ENCODE data around the gene PRAMEF14. TPM values are rescaled to one million over a fixed set of nuclear protein-coding genes. Genes with fewer than 3 reads are reported as not detected.
"Not testable (repeated sequence)": the region's sequence is repeated elsewhere in the genome, so short reads cannot be mapped to it uniquely, and the experiment has no call there.

Gene PRAMEF14
- not detected in 2 replicates for total RNA-seq (2014; rRNA removed; shearing (Covaris generic))

GRCh38 chr1:13347034-13347433, at the start of gene PRAMEF14:
Gene PRAMEF14, minus strand, starts transcription at chr1:13347134. Its CDS starts 1,820 bp downstream, at chr1:13345314.
- DNase-seq (ENCODE audit: low spot score): not testable (repeated sequence)

DNA sequence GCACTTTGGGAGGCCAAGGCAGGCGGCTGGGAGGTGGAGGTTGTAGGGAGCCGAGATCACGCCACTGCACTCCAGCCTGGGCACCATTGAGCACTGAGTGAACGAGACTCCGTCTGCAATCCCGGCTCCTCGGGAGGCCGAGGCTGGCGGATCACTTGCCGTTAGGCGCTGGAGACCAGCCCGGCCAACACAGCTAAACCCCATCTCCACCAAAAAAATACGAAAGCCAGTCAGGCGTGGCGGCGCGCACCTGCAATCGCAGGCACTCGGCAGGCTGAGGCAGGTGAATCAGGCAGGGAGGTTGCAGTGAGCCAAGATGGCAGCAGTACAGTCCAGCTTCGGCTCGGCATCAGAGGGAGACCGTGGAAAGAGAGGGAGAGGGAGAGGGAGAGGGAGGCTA, 48.4 kb upstream of the PRAMEF14 start:
- DNase-seq (ENCODE audit: low spot score): not testable (repeated sequence)

DNA sequence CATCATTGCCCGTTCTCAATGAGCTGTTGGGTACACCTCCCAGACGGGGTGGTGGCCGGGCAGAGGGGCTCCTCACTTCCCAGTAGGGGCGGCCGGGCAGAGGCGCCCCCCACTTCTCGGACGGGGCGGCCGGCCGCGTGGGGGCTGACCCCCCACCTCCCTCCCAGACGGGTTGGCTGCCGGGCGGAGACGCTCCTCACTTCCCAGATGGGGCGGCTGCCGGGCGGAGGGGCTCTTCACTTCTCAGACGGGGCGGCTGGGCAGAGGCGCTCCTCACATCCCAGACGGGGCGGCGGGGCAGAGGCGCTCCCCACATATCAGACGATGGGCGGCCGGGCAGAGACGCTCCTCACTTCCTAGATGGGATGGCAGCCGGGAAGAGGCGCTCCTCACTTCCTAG, 47.8 kb upstream of the PRAMEF14 start:
- DNase-seq (ENCODE audit: low spot score): not testable (repeated sequence)

DNA sequence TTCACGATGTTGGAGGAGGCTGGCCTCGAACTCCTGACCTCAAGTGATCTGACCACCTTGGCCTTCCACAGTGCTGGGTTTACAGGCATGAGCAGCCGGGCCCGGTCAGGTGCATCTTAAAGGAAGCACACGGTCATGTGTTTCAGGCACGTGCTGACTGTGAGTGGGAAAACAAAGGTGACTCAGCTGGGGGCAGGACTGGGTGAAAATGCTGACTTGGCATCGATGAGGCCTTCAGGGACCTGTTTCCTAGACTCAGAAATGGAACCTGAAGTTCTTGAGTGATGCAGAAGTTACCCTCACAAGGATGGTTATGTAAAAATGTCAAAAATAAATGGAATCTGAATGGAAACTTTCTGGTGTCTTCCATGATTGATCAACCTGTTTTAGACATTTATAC, 46.1 kb upstream of the PRAMEF14 start:
- DNase-seq (ENCODE audit: low spot score): not testable (repeated sequence)

- DNase-seq (ENCODE audit: low spot score): not testable (repeated sequence)
Observed at GRCh38 chr1:13389332-13389731, 42.4 kb upstream of the PRAMEF14 start, which contains the start of gene PRAMEF17. Gene PRAMEF17, plus strand, starts transcription at chr1:13389632. Its CDS starts 26 bp downstream, at chr1:13389658.

- not testable (repeated sequence) for DNase-seq (ENCODE audit: low spot score)
Observed at GRCh38 chr1:13380380-13380779, 33.4 kb upstream of the PRAMEF14 start.

- DNase-seq (ENCODE audit: low spot score): not testable (repeated sequence)
Observed at GRCh38 chr1:13378983-13379382, 32.0 kb upstream of the PRAMEF14 start.

GRCh38 chr1:13368544-13368943, 21.6 kb upstream of the PRAMEF14 start:
- DNase-seq (ENCODE audit: low spot score): not testable (repeated sequence)

- DNase-seq (ENCODE audit: low spot score): not testable (repeated sequence)
Observed at GRCh38 chr1:13366536-13366935, 19.6 kb upstream of the PRAMEF14 start.

DNA sequence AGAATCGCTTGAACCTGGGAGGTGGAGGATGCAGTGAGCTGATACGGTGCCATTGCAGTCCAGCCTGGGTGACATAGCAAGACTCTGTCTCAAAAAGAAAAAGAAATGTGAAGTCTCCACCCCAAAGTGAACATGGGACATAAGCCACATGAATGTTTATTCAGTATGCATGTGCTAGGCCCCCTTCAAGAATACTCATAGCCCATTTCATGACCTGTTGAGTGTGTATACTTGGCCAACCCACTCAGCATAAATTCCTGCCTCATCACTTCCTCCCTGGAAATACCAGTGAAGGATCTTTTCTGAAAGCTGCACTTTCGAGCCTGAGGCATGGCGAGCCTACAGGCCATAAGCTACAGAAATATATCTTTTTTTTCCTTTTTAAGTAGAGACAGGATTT, 18.0 kb upstream of the PRAMEF14 start:
- DNase-seq (ENCODE audit: low spot score): not testable (repeated sequence)

GRCh38 chr1:13362364-13362763, 15.4 kb upstream of the PRAMEF14 start:
- not testable (repeated sequence) for DNase-seq (ENCODE audit: low spot score)

DNA sequence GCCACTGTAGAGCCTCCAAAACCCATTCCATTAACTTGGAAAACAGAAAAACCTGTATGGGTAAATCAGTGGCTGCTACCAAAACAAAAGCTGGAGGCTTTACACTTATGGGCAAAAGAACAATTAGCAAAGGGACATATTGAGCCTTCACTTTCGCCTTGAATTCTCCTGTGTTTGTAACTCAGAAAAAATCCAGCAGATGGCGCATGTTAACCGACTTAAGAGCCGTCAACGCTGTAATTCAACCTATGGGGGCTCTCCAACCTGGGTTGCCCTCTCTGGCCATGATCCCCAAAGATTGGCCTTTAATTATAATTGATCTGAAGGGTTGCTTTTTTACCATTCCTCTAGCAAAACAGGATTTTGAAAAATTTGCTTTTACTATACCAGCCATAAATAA, 9.8 kb upstream of the PRAMEF14 start:
- DNase-seq (ENCODE audit: low spot score): peak; percentile 45

GRCh38 chr1:13354475-13354874, 7.5 kb upstream of the PRAMEF14 start:
- DNase-seq (ENCODE audit: low spot score): not testable (repeated sequence)

DNA sequence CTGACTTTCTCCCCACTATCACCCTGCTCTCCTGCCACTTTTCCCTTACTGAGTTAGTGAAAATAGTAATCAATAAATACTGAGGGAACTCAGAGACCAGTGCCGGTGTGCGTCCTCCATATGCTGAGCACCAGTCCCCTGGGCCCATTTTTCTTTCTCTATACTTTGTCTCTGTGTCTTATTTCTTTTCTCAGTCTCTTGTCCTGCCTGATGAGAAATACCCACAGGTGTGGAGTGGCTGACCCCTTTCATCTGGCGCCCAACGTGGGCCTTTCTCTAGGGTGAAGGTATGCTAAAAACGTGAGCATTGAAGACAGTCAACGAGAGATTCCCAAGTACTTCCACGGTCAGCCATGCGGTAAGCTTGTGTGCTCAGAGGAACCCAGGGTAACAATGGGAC, 6.5 kb upstream of the PRAMEF14 start:
- DNase-seq (ENCODE audit: low spot score): not testable (repeated sequence)

DNA sequence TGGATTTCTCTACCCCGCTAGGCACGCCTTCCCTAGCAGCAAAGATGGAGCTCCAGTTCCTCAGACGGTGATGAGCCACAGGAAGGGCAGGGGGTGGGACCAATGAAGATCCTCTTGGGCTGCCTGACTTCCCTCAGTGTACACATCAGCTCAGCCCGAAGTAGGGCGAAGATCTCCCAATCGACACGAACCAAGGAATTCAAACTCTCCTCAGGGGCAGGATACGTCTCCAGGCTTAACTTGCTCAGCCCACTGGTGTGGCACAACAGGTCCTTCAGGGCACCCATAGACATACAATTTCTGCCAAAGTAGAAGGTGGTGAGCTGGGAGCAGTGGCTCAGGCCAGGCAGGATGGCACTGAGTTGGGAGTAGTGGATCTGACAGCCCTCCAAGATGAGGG, 4.4 kb downstream of the PRAMEF14 start:
- DNase-seq (ENCODE audit: low spot score): not testable (repeated sequence)

DNA sequence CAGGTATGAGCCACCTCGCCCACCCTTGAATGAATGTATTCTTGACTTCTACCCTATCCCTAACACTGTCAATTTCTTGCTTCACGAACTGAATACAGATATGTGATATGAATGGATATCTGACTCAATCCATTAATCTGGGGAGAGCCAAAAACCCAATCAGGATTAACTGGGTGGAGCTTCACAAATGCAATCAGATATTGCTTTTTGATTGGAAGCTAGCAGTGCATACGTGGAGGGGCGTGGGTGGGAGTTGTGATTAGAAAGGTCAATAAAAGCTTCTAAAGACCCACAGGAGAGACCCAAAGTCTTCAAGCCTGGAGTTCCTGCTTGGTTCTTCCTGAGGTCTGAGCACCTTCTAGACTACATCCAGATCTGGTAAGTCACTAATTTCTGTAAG, 31.7 kb downstream of the PRAMEF14 start, which contains the start of gene PRAMEF15:
TSS of gene PRAMEF15 (plus strand) at position 301 of the 400 bp plus-strand sequence. CDS start 2,827 bp downstream, outside the sequence.
- DNase-seq (ENCODE audit: low spot score): not testable (repeated sequence)

DNA sequence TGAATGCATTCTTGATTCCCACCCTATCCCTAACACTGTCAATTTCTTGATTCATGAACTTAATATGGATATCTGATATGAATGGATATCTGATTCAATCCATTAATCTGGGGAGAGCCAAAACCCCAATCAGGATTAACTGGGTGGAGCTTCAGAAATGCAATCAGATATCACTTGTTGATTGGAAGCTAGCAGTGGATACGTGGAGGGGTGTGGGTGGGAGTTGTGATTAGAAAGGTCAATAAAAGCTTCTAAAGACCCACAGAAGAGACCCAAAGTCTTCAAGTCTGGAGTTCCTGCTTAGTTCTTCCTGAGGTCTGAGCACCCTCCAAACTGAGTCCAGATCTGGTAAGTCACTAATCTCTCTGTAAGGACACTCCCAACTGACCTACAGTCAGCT, 43.7 kb downstream of the PRAMEF14 start, which contains the start of gene PRAMEF33:
TSS of gene PRAMEF33 (plus strand) at position 301 of the 400 bp plus-strand sequence. CDS start 2,416 bp downstream, outside the sequence.
- not testable (repeated sequence) for DNase-seq (ENCODE audit: low spot score)

GRCh38 chr1:13302197-13302596, 44.7 kb downstream of the PRAMEF14 start:
- DNase-seq (ENCODE audit: low spot score): not testable (repeated sequence)

DNA sequence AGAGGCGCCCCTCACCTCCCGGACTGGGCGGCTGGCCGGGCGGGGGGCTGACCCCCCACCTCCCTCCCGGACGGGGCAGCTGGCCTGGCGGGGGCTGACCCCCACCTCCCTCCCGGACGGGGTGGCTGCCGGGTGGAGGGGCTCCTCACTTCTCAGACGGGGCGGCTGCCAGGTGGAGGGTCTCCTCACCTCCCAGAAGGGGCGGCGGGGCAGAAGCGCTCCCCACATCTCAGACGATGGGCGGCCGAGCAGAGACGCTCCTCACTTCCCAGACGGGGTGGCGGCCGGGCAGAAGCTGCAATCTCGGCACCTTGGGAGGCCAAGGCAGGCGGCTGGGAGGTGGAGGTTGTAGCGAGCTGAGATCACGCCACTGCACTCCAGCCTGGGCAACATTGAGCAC, 48.2 kb downstream of the PRAMEF14 start:
- DNase-seq (ENCODE audit: low spot score): not testable (repeated sequence)

DNA sequence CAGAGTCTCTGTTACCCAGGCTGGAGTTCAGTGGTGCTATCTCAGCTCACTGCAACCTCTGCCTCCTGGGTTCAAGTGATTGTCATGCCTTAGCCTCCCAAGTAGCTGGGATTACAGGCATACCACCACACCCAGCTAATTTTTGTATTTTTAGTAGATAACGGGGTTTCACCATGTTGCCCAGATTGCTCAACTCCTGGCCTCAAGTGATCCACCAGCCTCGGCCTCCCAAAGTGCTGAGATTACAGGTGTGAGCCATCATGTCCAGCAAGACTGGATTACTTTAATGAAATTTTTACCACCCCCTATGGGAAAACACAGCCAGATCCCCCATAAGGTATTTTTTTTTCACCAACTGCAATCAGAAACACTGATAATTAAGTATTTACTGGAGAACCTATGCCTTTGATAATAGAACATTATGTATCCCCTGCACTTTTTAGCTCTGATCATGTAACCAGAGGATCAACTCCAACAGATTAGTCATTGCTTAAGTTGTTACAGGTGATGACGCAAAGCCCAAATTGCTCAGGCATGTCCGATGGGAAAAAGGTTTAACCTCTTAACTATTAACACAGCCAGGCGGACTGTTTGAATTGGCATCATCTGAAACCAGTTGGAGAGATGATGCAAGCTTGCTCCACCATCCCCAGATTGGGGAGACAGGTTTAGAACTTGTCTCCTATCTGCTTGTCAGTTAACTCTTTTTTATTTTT, 49.6 kb downstream of the PRAMEF14 start:
- not testable (repeated sequence) for DNase-seq (ENCODE audit: low spot score)
